ENCODE measurements around the gene ABCC3.

- TF ChIP-seq CTCF (IDR thresholded peaks at IDR 0.05) (no peak), POLR2A (IDR thresholded peaks at IDR 0.05) (peak; percentile 89), POLR2AphosphoS5 (IDR thresholded peaks at IDR 0.05) (peak; percentile 77 to 94 (median 92)), EP300 (IDR thresholded peaks at IDR 0.05; ENCODE audit: low read depth) (no peak)
Observed at GRCh38 chr17:50719144-50719923, 84.7 kb downstream of the ABCC3 start, which contains the start of gene LUC7L3.
